Measurements from ENCODE around the gene MCMBP.

Gene MCMBP

GRCh38 chr10:119831656-119832055 is 41.0 kb downstream of the MCMBP start:
- no peak for DNase-seq (ENCODE audit: insufficient read length, low spot score)
- no peak for TF ChIP-seq POLR2A (IDR thresholded peaks at IDR 0.05; ENCODE audit: low read depth, low read length)
- no peak for FAIRE-seq

DNA sequence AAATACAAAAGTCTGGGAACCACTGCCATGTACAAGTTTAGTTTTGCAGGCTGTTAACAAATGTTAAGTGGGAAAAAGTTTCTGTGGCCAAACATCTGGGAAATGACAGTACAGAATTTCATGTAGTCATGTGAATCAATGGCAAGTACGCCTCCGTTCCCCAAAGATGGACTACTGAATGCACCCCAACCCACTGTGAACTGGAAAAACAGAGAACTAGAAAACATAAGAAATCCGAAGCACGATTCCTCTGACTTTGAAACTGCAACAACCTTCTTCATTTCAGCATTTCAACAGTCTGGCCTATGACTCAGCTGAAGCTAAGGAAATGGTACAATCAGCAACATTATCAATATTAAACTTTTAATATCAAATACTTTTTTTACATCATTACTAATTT is 41.8 kb downstream of the MCMBP start:
- DNase-seq (ENCODE audit: insufficient read length, low spot score): no peak
- FAIRE-seq: no peak
- no peak for TF ChIP-seq POLR2A (IDR thresholded peaks at IDR 0.05; ENCODE audit: low read depth, low read length)

- no peak for FAIRE-seq
- no peak for TF ChIP-seq POLR2A (IDR thresholded peaks at IDR 0.05; ENCODE audit: low read depth, low read length)
- DNase-seq (ENCODE audit: insufficient read length, low spot score): no peak
Observed at GRCh38 chr10:119829429-119829828, 43.2 kb downstream of the MCMBP start.

DNA sequence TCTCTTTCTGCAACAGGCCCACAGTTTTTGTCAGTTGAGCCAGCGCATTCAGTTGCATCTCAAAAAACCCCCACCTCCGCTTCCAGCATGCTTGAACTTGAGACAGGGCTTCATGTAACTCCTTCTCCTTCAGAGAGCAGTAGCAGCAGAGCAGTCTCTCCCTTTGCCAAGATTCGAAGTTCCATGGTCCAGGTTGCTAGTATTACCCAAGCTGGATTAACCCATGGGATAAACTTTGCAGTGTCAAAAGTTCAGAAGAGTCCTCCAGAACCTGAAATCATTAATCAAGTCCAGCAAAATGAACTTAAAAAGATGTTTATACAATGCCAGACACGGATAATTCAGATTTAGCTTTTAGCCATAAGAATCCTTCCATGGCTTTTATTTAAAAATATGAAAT is 45.2 kb downstream of the MCMBP start:
- DNase-seq (ENCODE audit: insufficient read length, low spot score): no peak
- no peak for FAIRE-seq
- TF ChIP-seq POLR2A (IDR thresholded peaks at IDR 0.05; ENCODE audit: low read depth, low read length): no peak

DNA sequence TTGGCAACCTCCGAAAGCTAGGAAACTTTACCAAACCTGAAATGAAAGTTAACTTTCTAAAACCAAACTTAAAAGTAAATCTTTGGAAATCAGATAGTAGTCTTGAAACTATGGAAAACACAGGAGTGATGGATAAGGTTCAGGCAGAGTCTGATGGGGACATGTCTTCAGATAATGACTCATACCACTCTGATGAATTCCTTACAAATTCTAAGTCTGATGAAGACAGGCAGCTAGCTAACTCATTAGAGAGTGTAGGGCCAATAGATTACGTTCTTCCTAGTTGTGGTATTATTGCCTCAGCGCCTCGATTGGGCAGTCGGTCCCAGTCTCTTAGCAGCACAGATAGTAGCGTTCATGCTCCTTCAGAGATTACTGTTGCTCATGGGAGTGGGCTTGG is 45.9 kb downstream of the MCMBP start:
- no peak for TF ChIP-seq POLR2A (IDR thresholded peaks at IDR 0.05; ENCODE audit: low read depth, low read length)
- FAIRE-seq (no peak), DNase-seq (ENCODE audit: insufficient read length, low spot score) (no peak)

DNA sequence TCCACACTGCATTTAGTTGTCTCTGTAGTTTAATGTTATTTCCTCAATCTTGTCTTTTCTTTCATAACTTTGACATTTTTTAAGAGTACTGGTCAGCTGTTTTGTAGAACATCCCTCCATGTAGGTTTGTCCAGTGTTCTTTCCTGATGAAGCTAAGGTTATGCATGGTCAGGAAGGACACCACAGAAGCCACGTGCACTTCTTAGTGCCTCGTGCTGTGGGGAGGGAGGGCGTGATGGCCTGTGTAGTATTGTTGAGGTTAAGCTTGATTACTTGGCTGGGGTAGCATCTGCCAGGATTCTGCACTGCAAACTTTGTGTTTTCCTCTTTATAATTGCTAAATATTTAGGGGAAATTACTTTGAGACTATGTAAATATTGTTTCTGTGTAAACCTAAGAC is 48.3 kb downstream of the MCMBP start:
- no peak for TF ChIP-seq POLR2A (IDR thresholded peaks at IDR 0.05; ENCODE audit: low read depth, low read length)
- DNase-seq (ENCODE audit: insufficient read length, low spot score) (no peak), FAIRE-seq (no peak)

DNA sequence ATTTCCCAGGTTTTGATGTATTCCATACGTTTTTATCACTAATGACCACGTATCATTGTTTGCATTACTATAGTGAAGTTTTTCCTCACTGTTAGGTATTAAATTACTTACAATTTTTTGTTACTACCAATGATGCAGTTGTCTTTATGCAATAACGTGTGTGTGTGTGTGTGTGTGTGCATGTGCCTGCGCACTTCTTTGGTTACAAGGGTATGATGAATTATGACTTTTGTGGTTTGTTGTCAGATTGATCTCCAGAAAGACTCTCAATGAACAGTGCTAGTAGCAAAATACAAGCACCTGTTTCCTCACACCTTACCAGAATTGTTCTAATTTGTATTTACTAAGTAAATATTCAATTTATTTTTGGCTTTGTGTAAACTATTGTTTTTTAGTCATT is 51.5 kb downstream of the MCMBP start:
- TF ChIP-seq POLR2A (IDR thresholded peaks at IDR 0.05; ENCODE audit: low read depth, low read length): no peak
- DNase-seq (ENCODE audit: insufficient read length, low spot score): no peak
- no peak for FAIRE-seq

- no peak for FAIRE-seq
- DNase-seq (ENCODE audit: insufficient read length, low spot score): no peak
- no peak for TF ChIP-seq POLR2A (IDR thresholded peaks at IDR 0.05; ENCODE audit: low read depth, low read length)
Observed at GRCh38 chr10:119818889-119819270, 53.8 kb downstream of the MCMBP start.

GRCh38 chr10:119817991-119818888 is 54.4 kb downstream of the MCMBP start:
- FAIRE-seq (no peak), DNase-seq (ENCODE audit: insufficient read length, low spot score) (no peak)
- TF ChIP-seq POLR2A (IDR thresholded peaks at IDR 0.05; ENCODE audit: low read depth, low read length): no peak

DNA sequence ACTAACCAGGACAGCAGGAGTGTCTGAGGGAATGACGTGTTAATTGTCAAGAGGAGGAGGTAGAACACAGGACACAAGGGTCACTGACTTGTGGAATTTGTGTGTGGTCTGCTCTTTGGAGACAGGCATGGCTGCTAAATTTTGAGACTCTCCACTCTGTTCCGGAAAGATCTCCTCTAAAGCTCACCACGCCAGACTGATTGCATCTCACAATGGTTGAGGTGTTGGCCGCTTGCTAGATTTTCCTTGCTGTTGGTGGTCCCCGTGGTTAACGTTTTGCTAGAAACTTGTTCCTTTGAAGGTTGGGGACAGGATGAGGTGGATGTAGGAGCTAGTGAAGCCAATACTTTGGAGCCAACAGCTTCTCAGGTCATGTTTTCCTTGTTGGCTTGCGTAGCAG is 57.0 kb downstream of the MCMBP start:
- FAIRE-seq: no peak
- TF ChIP-seq POLR2A (IDR thresholded peaks at IDR 0.05; ENCODE audit: low read depth, low read length): no peak
- no peak for DNase-seq (ENCODE audit: insufficient read length, low spot score)

DNA sequence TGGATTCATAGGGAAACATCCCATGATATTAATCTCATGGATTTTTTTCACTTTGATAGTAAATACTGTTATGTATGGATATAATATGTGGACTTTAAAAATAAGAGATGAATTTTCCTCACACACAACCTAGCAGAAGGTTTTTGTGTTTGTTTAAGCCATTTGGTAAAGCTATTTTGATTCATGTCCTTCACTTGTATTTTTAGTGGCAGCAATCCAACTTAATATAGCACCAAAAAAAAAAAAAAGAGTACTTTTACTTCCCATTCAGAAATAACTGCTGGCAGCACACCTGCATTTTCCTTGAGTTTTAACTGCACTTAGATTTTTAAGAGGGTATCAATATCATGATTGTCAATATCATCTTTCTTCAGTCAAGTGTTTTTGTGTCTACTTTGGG is 60.0 kb downstream of the MCMBP start:
- FAIRE-seq: no peak
- DNase-seq (ENCODE audit: insufficient read length, low spot score): no peak
- no peak for TF ChIP-seq POLR2A (IDR thresholded peaks at IDR 0.05; ENCODE audit: low read depth, low read length)

- FAIRE-seq (no peak), DNase-seq (ENCODE audit: insufficient read length, low spot score) (no peak)
- no peak for TF ChIP-seq POLR2A (IDR thresholded peaks at IDR 0.05; ENCODE audit: low read depth, low read length)
Observed at GRCh38 chr10:119811122-119811521, 61.5 kb downstream of the MCMBP start.

DNA sequence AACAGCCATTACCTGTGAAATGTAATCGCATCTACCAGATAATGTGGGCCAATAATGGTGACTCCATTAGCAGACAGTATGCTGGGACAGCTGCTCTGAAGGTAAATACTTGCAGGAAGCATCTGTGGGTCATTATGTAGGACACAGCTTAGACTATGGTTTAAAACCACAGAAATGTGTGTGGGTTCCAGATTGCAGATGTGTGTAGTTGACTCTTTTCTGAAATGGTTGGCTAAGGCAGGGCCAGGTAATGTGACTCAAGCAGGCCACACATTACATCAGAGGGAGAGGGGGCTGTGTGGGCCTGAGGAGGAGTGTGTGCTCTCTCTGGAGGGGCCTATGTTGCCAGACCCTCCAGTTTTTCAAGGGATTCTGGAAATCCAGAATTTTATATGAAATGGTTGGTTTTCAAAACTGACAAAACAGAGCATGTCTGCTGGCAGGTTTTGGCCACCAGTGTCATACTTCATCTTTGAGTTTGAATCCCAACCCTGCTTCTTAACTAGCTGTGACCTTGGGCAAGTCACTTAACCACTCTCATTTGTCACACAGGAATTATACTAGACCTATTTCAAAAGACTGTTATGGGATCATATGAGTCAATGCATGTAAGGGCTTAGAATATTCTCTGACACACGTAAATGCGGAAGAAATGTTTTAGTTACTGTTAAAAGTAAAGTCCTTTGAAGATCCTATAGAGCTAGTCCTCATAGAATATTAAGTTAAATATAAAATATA is 64.5 kb downstream of the MCMBP start:
- no peak for TF ChIP-seq POLR2A (IDR thresholded peaks at IDR 0.05; ENCODE audit: low read depth, low read length)
- FAIRE-seq: peak; percentile 62
- DNase-seq (ENCODE audit: insufficient read length, low spot score): peak; percentile 23

DNA sequence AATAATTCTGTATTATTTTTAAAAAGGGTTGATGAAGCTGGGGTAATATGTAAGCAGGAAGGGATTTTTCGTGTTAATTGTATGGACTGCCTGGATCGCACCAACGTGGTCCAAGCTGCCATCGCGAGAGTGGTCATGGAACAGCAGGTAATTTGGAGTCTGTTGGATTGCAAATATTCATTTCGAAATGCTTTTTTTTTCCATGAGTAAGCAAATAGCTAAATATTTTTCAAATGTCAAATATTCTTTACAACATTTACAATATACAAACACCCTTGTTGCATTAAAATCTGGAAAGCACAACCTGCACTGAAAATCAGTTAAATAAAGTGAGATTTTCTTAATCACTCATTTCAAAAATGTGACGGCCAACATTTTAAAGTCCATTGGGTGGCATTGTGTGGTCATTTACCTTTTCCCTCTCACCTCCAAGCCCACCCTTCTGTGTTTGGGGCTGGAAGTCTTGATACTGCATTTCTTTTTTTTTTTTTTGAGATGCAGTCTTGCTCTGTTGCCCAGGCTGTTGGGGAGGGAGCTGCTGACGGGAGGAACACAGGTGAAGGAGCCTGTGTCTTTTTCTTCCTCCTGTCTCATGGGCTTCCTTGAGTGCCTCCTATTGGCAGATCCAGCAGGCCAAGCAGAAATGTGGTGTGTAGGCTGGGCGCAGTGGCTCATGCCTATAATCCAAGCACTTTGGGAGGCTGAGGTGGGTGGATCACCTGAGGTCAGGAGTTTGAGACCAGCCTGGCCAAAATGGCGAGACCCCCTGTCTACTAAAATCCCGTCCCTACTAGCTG is 66.1 kb downstream of the MCMBP start:
- FAIRE-seq: no peak

More for the DNA sequence above, 66.1 kb downstream of the MCMBP start:
- no peak for TF ChIP-seq POLR2A (IDR thresholded peaks at IDR 0.05; ENCODE audit: low read depth, low read length)
- no peak for DNase-seq (ENCODE audit: insufficient read length, low spot score)

Data from H54 (cell line).